Measurements from ENCODE around the gene KNDC1.
"Not testable (repeated sequence)": the region's sequence is repeated elsewhere in the genome, so short reads cannot be mapped to it uniquely, and the experiment has no call there.

The KNDC1 gene

GRCh38 chr10:133227256-133227655 lies 67.2 kb downstream of the KNDC1 start:
- no peak for DNase-seq

- no peak for DNase-seq
Observed at GRCh38 chr10:133229265-133230043, 69.4 kb downstream of the KNDC1 start.

- no peak for DNase-seq
Observed at GRCh38 chr10:133230044-133230361, 70.0 kb downstream of the KNDC1 start, which contains the start of gene UTF1. Gene UTF1, plus strand, starts transcription at chr10:133230217. Its CDS starts 72 bp downstream, at chr10:133230289.

GRCh38 chr10:133230387-133231195 lies 70.6 kb downstream of the KNDC1 start:
- no peak for DNase-seq

- DNase-seq: no peak
Observed at GRCh38 chr10:133231244-133231945, 71.4 kb downstream of the KNDC1 start.

GRCh38 chr10:133231946-133232574 lies 72.0 kb downstream of the KNDC1 start:
- no peak for DNase-seq

- DNase-seq: not testable (repeated sequence)
Observed at GRCh38 chr10:133234796-133235195, 74.8 kb downstream of the KNDC1 start.

GRCh38 chr10:133235265-133235855 lies 75.3 kb downstream of the KNDC1 start:
- no peak for DNase-seq

- no peak for DNase-seq
Observed at GRCh38 chr10:133235932-133236331, 75.9 kb downstream of the KNDC1 start.

- DNase-seq: no peak
Observed at GRCh38 chr10:133236401-133237240, 76.6 kb downstream of the KNDC1 start.

- DNase-seq: no peak
Observed at GRCh38 chr10:133237241-133237587, 77.2 kb downstream of the KNDC1 start.

- DNase-seq: no peak
Observed at GRCh38 chr10:133237588-133238465, 77.8 kb downstream of the KNDC1 start, which contains the start of gene VENTX. Gene VENTX, plus strand, starts transcription at chr10:133237855. Its CDS starts 60 bp downstream, at chr10:133237915.

- no peak for DNase-seq
Observed at GRCh38 chr10:133238466-133238804, 78.4 kb downstream of the KNDC1 start.

GRCh38 chr10:133239990-133240389 lies 80.0 kb downstream of the KNDC1 start:
- DNase-seq: no peak

GRCh38 chr10:133241501-133242205 lies 81.6 kb downstream of the KNDC1 start:
- DNase-seq: no peak

- no peak for DNase-seq
Observed at GRCh38 chr10:133242611-133243356, 82.8 kb downstream of the KNDC1 start.

- no peak for DNase-seq
Observed at GRCh38 chr10:133243593-133243992, 83.6 kb downstream of the KNDC1 start.

GRCh38 chr10:133245439-133246235 lies 85.6 kb downstream of the KNDC1 start:
- DNase-seq: no peak
